ENCODE data around the gene SCD5. TPM values are rescaled to one million over a fixed set of nuclear protein-coding genes. Genes with fewer than 3 reads are reported as not detected.
A peak's percentile ranks its signal among the peaks of the same experiment; 100 is the strongest.

The SCD5 gene
- total and polyA plus RNA-seq, 2 of the 4 experiments (the other 2 are of a cell fraction) = 12.4 to 13.5 TPM

- 0 out of 2 replicates have a peak, but pooled peaks cover 2% of the 10 kb centered on the region for H3K36me3 ChIP-seq (ENCODE audit: control insufficient read depth, insufficient read depth, low read length)
- no peaks in the 10 kb centered on the region for H3K79me1 ChIP-seq (ENCODE audit: low read depth in 1 of 2, low read length in 2 of 2)
- ChIA-PET CTCF (no interaction called here), POLR2A (ENCODE audit: unreplicated experiment) (no interaction called here)
- intact Hi-C loops (cut with micrococcal nuclease) (no loop called here), in situ Hi-C loops (cut with MboI; ENCODE audit: low sequenced_read_pairs) (no loop called here), dilution Hi-C loops (cut with HindIII; ENCODE audit: low sequenced_read_pairs, unreplicated experiment) (no loop called here)
- H3K4me2 ChIP-seq (ENCODE audit: low read depth, low read length) = peak overlapping the region; percentile 27; the same call in 1 of the 2 replicates
- no peak overlapping the region for H4K5ac ChIP-seq (ENCODE audit: low read depth, low read length)
- no peak overlapping the region for H2BK15ac ChIP-seq (ENCODE audit: low read depth, low read length)
- H2AK5ac ChIP-seq (ENCODE audit: low read depth, low read length) = no peak overlapping the region
- no peak overlapping the region for H4K8ac ChIP-seq (ENCODE audit: low read depth in 2 of 2, low read length in 2 of 2)
- ATAC-seq (ENCODE audit: low read depth) = no peak; the same call in 1 of the 2 replicates
- no peak overlapping the region for H3K9ac ChIP-seq (ENCODE audit: low read depth, low read length)
- no peaks in the 10 kb centered on the region for H3K27me3 ChIP-seq (ENCODE audit: control insufficient read depth, insufficient read depth, low read length)
- peaks cover 2% of the 10 kb centered on the region; the same call in 1 of the 2 replicates for H3K4me1 ChIP-seq (ENCODE audit: control insufficient read depth, insufficient read depth, low read length)
- DNase-seq = peak; percentile 23
- H3K9me1 ChIP-seq (ENCODE audit: insufficient read depth, low read length) = peaks cover 2% of the 10 kb centered on the region; the same call in 1 of the 2 replicates
- no peak overlapping the region for H4K91ac ChIP-seq (ENCODE audit: insufficient read depth, low read depth, low read length)
- H2AK9ac ChIP-seq (replicated peaks; ENCODE audit: low read depth, low read length, poor library complexity) = no peak overlapping the region
- no peaks in the 10 kb centered on the region for H4K20me1 ChIP-seq (ENCODE audit: insufficient read depth, low read length)
- TF ChIP-seq NFE2L2 (IDR thresholded peaks at IDR 0.05; ENCODE audit: low read depth, low read length) = no peak
- TF ChIP-seq USF2 (IDR thresholded peaks at IDR 0.05; ENCODE audit: low read depth, low read length) = no peak
- TF ChIP-seq CEBPB (IDR thresholded peaks at IDR 0.05; ENCODE audit: low read depth, low read length) = peak; percentile 38; the same call in 1 of the 2 replicates
- TF ChIP-seq MAZ (IDR thresholded peaks at IDR 0.05; ENCODE audit: borderline replicate concordance, low read depth, low read length) = no peak
- no peak for TF ChIP-seq BHLHE40 (IDR thresholded peaks at IDR 0.05; ENCODE audit: low read depth, low read length)
- no peak for TF ChIP-seq MAFK (IDR thresholded peaks at IDR 0.05; ENCODE audit: low read depth, low read length)
- TF ChIP-seq ELK1 (IDR thresholded peaks at IDR 0.05; ENCODE audit: borderline replicate concordance, low read depth, low read length) = no peak
- TF ChIP-seq SMC3 (IDR thresholded peaks at IDR 0.05; ENCODE audit: low read depth, low read length) = no peak
- no peak overlapping the region for H2BK5ac ChIP-seq (ENCODE audit: low read depth, low read length, poor library complexity, severe bottlenecking)
- H3K18ac ChIP-seq (ENCODE audit: low read depth, low read length) = no peak overlapping the region
- no peak overlapping the region for H3K27ac ChIP-seq (ENCODE audit: insufficient read depth, low read length)
- no peak overlapping the region for H3K14ac ChIP-seq (replicated peaks; ENCODE audit: low read depth, low read length)
- no peak overlapping the region for H3K4ac ChIP-seq (ENCODE audit: low read depth, low read length)
- no peak overlapping the region for H2BK20ac ChIP-seq (ENCODE audit: low read depth, low read length)
- H2BK120ac ChIP-seq (ENCODE audit: low read depth, low read length) = no peak overlapping the region
- BruUV-seq (replicated peaks) = no TSS peak
- H3K4me3 ChIP-seq (ENCODE audit: insufficient read depth, low read depth, low read length) = no peak overlapping the region
- no peak overlapping the region for H2AFZ ChIP-seq (replicated peaks; ENCODE audit: low read length, poor library complexity)
- no peaks in the 10 kb centered on the region for H3K9me3 ChIP-seq (ENCODE audit: control insufficient read depth, insufficient read depth, low read length)
- no peak overlapping the region for H3K56ac ChIP-seq (ENCODE audit: extremely low read depth, insufficient read depth, low read length)
- 79% methylated on average over 2 of the region's 4 CpGs; no CpG with 5 or more reads in 1 of the 2 experiments for whole genome bisulfite sequencing, 2 experiments (ENCODE audit: extremely low coverage in 2 of 2, insufficient read length in 1 of 2)
- no peak overlapping the region for H3K23ac ChIP-seq (ENCODE audit: low read depth, low read length)
Measured at GRCh38 chr4:82652062-82652461, 146.5 kb downstream of the SCD5 start.

All from IMR-90 (cell line).